Esophagus muscularis mucosa (tissue), 3 donors: ENCODE data around the gene ATP2A3.

Source experiments
- POLR2A ChIP-seq: fragments of 450-650 bp; IDR thresholded peaks from one replicate; pipeline ENCODE4 v1.6.1; 2017; ENCODE audit warnings: antibody characterized with exemption, moderate library complexity, mild to moderate bottlenecking, low read depth
- POLR2AphosphoS5 ChIP-seq, 2 donors: sonication (generic); formaldehyde crosslinking; IDR thresholded peaks; one replicate each; pipeline ENCODE4 v1.6.1; 2017; ENCODE audit warnings: antibody characterized with exemption in 2 of 2
- TF ChIP-seq, protein P1 (sequence below), 3 experiments: fragments of 200-600 bp in 2 of 3; fragments of 450-650 bp in 1 of 3; sonication (generic) in 2 of 3; IDR thresholded peaks; one replicate each; pipeline ENCODE4 v1.5.1; 2017 to 2019; ENCODE audit warnings: antibody characterized with exemption in 3 of 3, mild to moderate bottlenecking in 2 of 3, moderate library complexity in 1 of 3

DNA sequence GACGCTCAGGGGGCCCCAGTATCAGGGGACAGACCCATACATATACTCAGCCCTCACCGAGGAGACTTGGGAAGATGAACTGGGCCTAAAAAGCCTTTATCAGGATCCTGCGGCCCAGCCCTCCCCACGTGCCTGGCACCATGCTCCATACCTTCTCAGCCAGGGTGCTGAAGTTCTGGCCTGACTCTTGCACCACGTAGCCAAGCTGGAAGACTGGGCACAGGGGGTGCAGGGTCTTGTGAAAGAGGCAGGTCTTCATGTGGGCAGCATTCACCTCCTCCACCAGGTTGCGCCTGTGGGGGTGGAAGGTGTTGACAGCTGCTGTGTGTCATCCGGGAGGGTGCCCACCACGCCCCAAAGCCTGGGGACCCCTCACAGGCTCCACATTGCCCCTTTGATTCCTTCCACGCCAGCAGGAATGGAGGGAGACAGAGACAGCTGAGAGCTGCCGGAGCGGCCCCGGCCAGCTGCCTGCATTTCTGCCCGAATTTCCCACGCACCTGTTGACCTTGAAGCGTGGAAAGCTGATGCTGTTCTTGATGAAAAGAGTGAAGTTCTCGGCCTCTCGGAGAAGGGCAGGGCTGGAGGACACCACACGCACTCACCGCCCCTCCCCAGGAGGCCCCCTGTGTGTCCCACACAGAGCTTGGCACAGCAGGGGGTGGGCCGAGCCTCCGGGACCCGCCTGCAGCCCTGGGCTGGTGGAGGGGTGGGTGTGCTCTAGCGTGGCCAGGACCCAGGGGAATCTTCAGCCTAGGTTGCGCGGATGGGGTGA lies 61.0 kb downstream of the ATP2A3 start:
- TF ChIP-seq, protein P1, sequence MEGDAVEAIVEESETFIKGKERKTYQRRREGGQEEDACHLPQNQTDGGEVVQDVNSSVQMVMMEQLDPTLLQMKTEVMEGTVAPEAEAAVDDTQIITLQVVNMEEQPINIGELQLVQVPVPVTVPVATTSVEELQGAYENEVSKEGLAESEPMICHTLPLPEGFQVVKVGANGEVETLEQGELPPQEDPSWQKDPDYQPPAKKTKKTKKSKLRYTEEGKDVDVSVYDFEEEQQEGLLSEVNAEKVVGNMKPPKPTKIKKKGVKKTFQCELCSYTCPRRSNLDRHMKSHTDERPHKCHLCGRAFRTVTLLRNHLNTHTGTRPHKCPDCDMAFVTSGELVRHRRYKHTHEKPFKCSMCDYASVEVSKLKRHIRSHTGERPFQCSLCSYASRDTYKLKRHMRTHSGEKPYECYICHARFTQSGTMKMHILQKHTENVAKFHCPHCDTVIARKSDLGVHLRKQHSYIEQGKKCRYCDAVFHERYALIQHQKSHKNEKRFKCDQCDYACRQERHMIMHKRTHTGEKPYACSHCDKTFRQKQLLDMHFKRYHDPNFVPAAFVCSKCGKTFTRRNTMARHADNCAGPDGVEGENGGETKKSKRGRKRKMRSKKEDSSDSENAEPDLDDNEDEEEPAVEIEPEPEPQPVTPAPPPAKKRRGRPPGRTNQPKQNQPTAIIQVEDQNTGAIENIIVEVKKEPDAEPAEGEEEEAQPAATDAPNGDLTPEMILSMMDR (IDR thresholded peaks at IDR 0.05), result no peak
- TF ChIP-seq POLR2AphosphoS5 (IDR thresholded peaks at IDR 0.05), result no peak
- TF ChIP-seq POLR2A, result no peak
